GM12878 (cell line): ENCODE data around the gene GPM6B. TPM values are rescaled to one million over a fixed set of nuclear protein-coding genes. Genes with fewer than 3 reads are reported as not detected.
A peak's percentile ranks its signal among the peaks of the same experiment; 100 is the strongest.

Experiments used
- CHD2 ChIP-seq: IDR thresholded peaks from 2 replicates; pipeline ENCODE4 v1.6.1; 2011; ENCODE audit warnings: low read depth, low read length, improper control_type of control experiment, borderline replicate concordance
- HCFC1 ChIP-seq: fragments of 150-350 bp; IDR thresholded peaks from 2 replicates; pipeline ENCODE4 v1.6.1; 2014; ENCODE audit warnings: low read length
- PAX8 ChIP-seq: fragments of 450-650 bp; IDR thresholded peaks from 2 replicates; pipeline ENCODE4 v1.6.1; 2017; ENCODE audit warnings: mild to moderate bottlenecking, moderate library complexity
- RAD21 ChIP-seq: IDR thresholded peaks from 2 replicates; pipeline ENCODE4 v1.6.1; 2011; ENCODE audit warnings: mild to moderate bottlenecking, low read depth, low read length, moderate library complexity; ENCODE audit not compliant: insufficient read depth
- SIX5 ChIP-seq: IDR thresholded peaks from 2 replicates; pipeline ENCODE4 v1.6.1; 2011; ENCODE audit warnings: mild to moderate bottlenecking, low read depth, low read length, moderate library complexity; ENCODE audit not compliant: severe bottlenecking
- TBL1XR1 ChIP-seq: IDR thresholded peaks from 2 replicates; pipeline ENCODE4 v1.6.1; 2012; ENCODE audit warnings: low read depth, low read length, improper control_type of control experiment
- TCF12 ChIP-seq: IDR thresholded peaks from 2 replicates; pipeline ENCODE4 v1.6.1; 2011; ENCODE audit warnings: low read depth, mild to moderate bottlenecking, low read length
- ZNF592 ChIP-seq: fragments of 450-650 bp; IDR thresholded peaks from 2 replicates; pipeline ENCODE4 v1.6.1; 2017; ENCODE audit warnings: mild to moderate bottlenecking, moderate library complexity
- polyA plus RNA-seq, 11 experiments: library from polyadenylated mRNA; depleted of rRNA in 4 of 11; unstranded in 6 of 11; stranded (reverse) in 5 of 11; fragments of >200 nt; fragmentation: Nextera tagmentation in 4 of 11; fragmentation: Illumina TruSeq in 1 of 11; extraction: Ambion mirVana in 4 of 11; extraction: Trizol in 1 of 11; gene quantifications; 1 replicate in 1 of 11; 2 replicates in 10 of 11; pipeline versions ENCODE4 v1.2.1 to v1.2.3, GENCODE V29; 2011 to 2016; ENCODE audit warnings: inconsistent platforms in 2 of 11, missing spikeins in 2 of 11, low read depth in 1 of 11
- total RNA-seq, 4 experiments: library from RNA; depleted of rRNA in 3 of 4; stranded (reverse); fragments of >200 nt in 3 of 4; fragmentation: Illumina TruSeq in 1 of 4; extraction: Trizol in 1 of 4; gene quantifications; 2 replicates each; pipeline versions ENCODE4 v1.2.1 to v1.2.3, GENCODE V29; 2013 to 2021

Gene GPM6B
- total and polyA plus RNA-seq, 10 of the 15 experiments (the other 5 are each of a cell fraction or from before 2014, with no cell fraction given): 0.01 to 2.6 (median 0.37) TPM; not detected in 2

GRCh38 chrX:13852001-13852695 is 35.3 kb upstream of the GPM6B start (continued):
- TF ChIP-seq ZNF592: no peak
- TF ChIP-seq SIX5: no peak
- TF ChIP-seq TCF12: no peak
- TF ChIP-seq TBL1XR1: no peak
- TF ChIP-seq CHD2: no peak
- peak; percentile 27 for TF ChIP-seq RAD21
- no peak for TF ChIP-seq HCFC1
- no peak for TF ChIP-seq PAX8
